Keratinocyte (primary cell): ENCODE measurements around the gene PCK1.

Source experiments
- EZH2 ChIP-seq: IDR thresholded peaks from one replicate; pipeline ENCODE4 v1.6.1; 2012; ENCODE audit warnings: inconsistent platforms, mild to moderate bottlenecking, low read length, moderate library complexity
- TF ChIP-seq, protein P1 (sequence below), 3 experiments: IDR thresholded peaks in 1 of 3; conservative IDR thresholded peaks in 1 of 3; optimal IDR thresholded peaks in 1 of 3; 2 replicates in 2 of 3; 3 replicates in 1 of 3; pipeline versions ENCODE3 to v1.5.1; 2011; ENCODE audit warnings: low read length in 3 of 3, mild to moderate bottlenecking in 3 of 3, moderate library complexity in 2 of 3, control low read depth in 1 of 3, inconsistent platforms in 1 of 3; ENCODE audit not compliant: insufficient read depth in 2 of 3; ENCODE audit errors: extremely low read depth in 1 of 3

GRCh38 chr20:57610261-57610952 is 49.5 kb downstream of the PCK1 start:
- TF ChIP-seq EZH2: no peak
- TF ChIP-seq, protein P1, sequence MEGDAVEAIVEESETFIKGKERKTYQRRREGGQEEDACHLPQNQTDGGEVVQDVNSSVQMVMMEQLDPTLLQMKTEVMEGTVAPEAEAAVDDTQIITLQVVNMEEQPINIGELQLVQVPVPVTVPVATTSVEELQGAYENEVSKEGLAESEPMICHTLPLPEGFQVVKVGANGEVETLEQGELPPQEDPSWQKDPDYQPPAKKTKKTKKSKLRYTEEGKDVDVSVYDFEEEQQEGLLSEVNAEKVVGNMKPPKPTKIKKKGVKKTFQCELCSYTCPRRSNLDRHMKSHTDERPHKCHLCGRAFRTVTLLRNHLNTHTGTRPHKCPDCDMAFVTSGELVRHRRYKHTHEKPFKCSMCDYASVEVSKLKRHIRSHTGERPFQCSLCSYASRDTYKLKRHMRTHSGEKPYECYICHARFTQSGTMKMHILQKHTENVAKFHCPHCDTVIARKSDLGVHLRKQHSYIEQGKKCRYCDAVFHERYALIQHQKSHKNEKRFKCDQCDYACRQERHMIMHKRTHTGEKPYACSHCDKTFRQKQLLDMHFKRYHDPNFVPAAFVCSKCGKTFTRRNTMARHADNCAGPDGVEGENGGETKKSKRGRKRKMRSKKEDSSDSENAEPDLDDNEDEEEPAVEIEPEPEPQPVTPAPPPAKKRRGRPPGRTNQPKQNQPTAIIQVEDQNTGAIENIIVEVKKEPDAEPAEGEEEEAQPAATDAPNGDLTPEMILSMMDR (optimal IDR thresholded peaks at IDR 0.05 in 1 of 3, IDR thresholded peaks at IDR 0.05 in 1 of 3, conservative IDR thresholded peaks at IDR 0.05 in 1 of 3; ENCODE audit: extremely low read depth in 1 of 3, insufficient read depth in 2 of 3, low read length in 3 of 3): no peak
